Ovary (tissue), 9 donors: Measurements from ENCODE around the gene SPDEF. TPM values are rescaled to one million over a fixed set of nuclear protein-coding genes. Genes with fewer than 3 reads are reported as not detected.
A peak's percentile ranks its signal among the peaks of the same experiment; 100 is the strongest.

Experiments
- DNase-seq, 5 donors: peaks; one replicate each; pipeline ENCODE4 v3.0.0-alpha.2; 2019 to 2020
- H3K27ac ChIP-seq, 2 donors: fragments of 200-600 bp; one replicate each; pipeline versions ENCODE4 v1.5.1 to v1.8.0; 2019 to 2022
- H3K27me3 ChIP-seq: fragments of 200-600 bp; one replicate; pipeline ENCODE4 v1.8.0; 2022
- H3K36me3 ChIP-seq: fragments of 200-600 bp; sonication (generic); one replicate; pipeline ENCODE4 v1.5.1; 2019
- H3K4me1 ChIP-seq: one replicate; pipeline ENCODE4 v1.8.1; 2013; ENCODE audit warnings: mild to moderate bottlenecking, moderate library complexity; ENCODE audit not compliant: insufficient read depth
- H3K4me3 ChIP-seq: fragments of 200-600 bp; sonication (generic); one replicate; pipeline ENCODE4 v1.5.1; 2017
- H3K9me3 ChIP-seq, 2 donors: fragments of 200-600 bp in 1 of 2; sonication (generic) in 1 of 2; one replicate each; pipeline versions ENCODE4 v1.5.1 to v1.8.1; 2013 to 2019; ENCODE audit warnings: mild to moderate bottlenecking in 1 of 2, moderate library complexity in 1 of 2
- CTCF ChIP-seq, 3 donors: fragments of 450-650 bp in 2 of 3; fragments of 200-600 bp in 1 of 3; IDR thresholded peaks; one replicate each; pipeline versions ENCODE4 v1.5.1 to v1.8.0; 2016 to 2022; ENCODE audit warnings: antibody characterized with exemption in 3 of 3, mild to moderate bottlenecking in 1 of 3
- EP300 ChIP-seq: sonication (generic); formaldehyde crosslinking; IDR thresholded peaks from one replicate; pipeline ENCODE4 v1.6.1; 2017; ENCODE audit warnings: antibody characterized with exemption
- POLR2A ChIP-seq: fragments of 450-650 bp; IDR thresholded peaks from one replicate; pipeline ENCODE4 v1.6.1; 2017; ENCODE audit warnings: antibody characterized with exemption, mild to moderate bottlenecking, moderate library complexity
- WGBS, 3 donors: extraction: QIAGEN DNeasy Blood & Tissue Kit in 1 of 3; methylation state at CpG; one replicate each; pipeline versions ENCODE4 v1.1.5 to v1.1.7; 2013 to 2017; 5-methylcytosine and 5-hydroxymethylcytosine counted together
- intact Hi-C, 4 donors: fragments of 100-400 bp; cut with DNase I; formaldehyde crosslinking; loops; one replicate each; pipeline versions ENCODE4 v1.11.0 to v1.15.1; 2022 to 2023
- polyA plus RNA-seq, 2 donors: library from polyadenylated mRNA; stranded (reverse); fragments of 200-250 nt in 1 of 2; fragments of 350-450 nt in 1 of 2; fragmentation: Illumina TruSeq in 1 of 2; extraction: RNeasy Lipid Tissue Mini Kit (QIAGEN cat#74804) in 1 of 2; gene quantifications; one replicate each; pipeline ENCODE4 v1.2.3, GENCODE V29; 2013 to 2014
- total RNA-seq, 7 donors: library from RNA; depleted of rRNA in 2 of 7; stranded (reverse); fragments of >200 nt in 2 of 7; fragmentation: NEBNext Ultra II Directional in 3 of 7; extraction: Animal tissue kit (Norgen Biotek cat#: 25700) in 3 of 7; gene quantifications; one replicate each; pipeline versions ENCODE4 v1.1.0 to v1.2.4, GENCODE V29; 2016 to 2023
- donor health status: DM: no; HTN: no; CAD: no; lungs with moderate emphysema.
- donor health status: DM: no; HTN: no; CAD: no.
- donor health status: Bipolar disorder and iron deficiency.
- donor health status: DM: yes; HTN: yes; CAD: no.
- donor health status: DM: no; HTN: no; CAD: no.
- donor health status: DM: yes; HTN: yes; CAD: no.

Gene SPDEF
- total and polyA plus RNA-seq, 9 donors: 0.11 to 1.6 (median 0.56) TPM; not detected in 3

- H3K4me1 ChIP-seq: peaks cover 1% of the 10 kb centered on the region
- DNase-seq: peak in 1 of 5 donors; percentile 23
- intact Hi-C loops: no loop called here
- no peak overlapping the region for H3K27ac ChIP-seq
- TF ChIP-seq POLR2A (no peak), CTCF (IDR thresholded peaks at IDR 0.05) (no peak), EP300 (no peak)
- no peak overlapping the region for H3K4me3 ChIP-seq
- no peaks in the 10 kb centered on the region for H3K27me3 ChIP-seq
- no peaks in the 10 kb centered on the region for H3K9me3 ChIP-seq
- 37 to 60% (median 40%) methylated on average over 9 of the region's 9 CpGs for WGBS, 3 donors
- no peaks in the 10 kb centered on the region for H3K36me3 ChIP-seq
Observed at GRCh38 chr6:34496103-34496685, 59.9 kb downstream of the SPDEF start.

- 91 to 96% (median 91%) methylated on average over 3 of the region's 3 CpGs for WGBS, 3 donors
- TF ChIP-seq POLR2A (no peak), EP300 (no peak), CTCF (IDR thresholded peaks at IDR 0.05) (no peak)
- no peak for DNase-seq
- Histone ChIP-seq H3K36me3 (no peaks in the 10 kb centered on the region), H3K27me3 (no peaks in the 10 kb centered on the region), H3K4me3 (no peak overlapping the region), H3K27ac (no peak overlapping the region), H3K4me1 (peaks cover 1% of the 10 kb centered on the region), H3K9me3 (no peaks in the 10 kb centered on the region)
- intact Hi-C loops: no loop called here
Observed at GRCh38 chr6:34494973-34495372, 61.2 kb downstream of the SPDEF start.

- 70 to 79% (median 70%) methylated on average over 4 of the region's 4 CpGs for WGBS, 3 donors
- Histone ChIP-seq H3K36me3 (no peaks in the 10 kb centered on the region), H3K27ac (no peak overlapping the region), H3K27me3 (no peaks in the 10 kb centered on the region), H3K9me3 (no peaks in the 10 kb centered on the region), H3K4me3 (no peak overlapping the region), H3K4me1 (peaks cover 1% of the 10 kb centered on the region)
- no peak for TF ChIP-seq EP300
- TF ChIP-seq POLR2A: no peak
- no peak for TF ChIP-seq CTCF (IDR thresholded peaks at IDR 0.05)
- no peak for DNase-seq
- intact Hi-C loops: no loop called here
Observed at GRCh38 chr6:34493344-34493743, 62.8 kb downstream of the SPDEF start.

GRCh38 chr6:34491091-34491430, 65.1 kb downstream of the SPDEF start:
- Histone ChIP-seq H3K4me3 (peak overlapping the region; percentile 28), H3K27me3 (no peaks in the 10 kb centered on the region), H3K9me3 (no peaks in the 10 kb centered on the region), H3K4me1 (no peaks in the 10 kb centered on the region), H3K36me3 (no peaks in the 10 kb centered on the region), H3K27ac (peak overlapping the region in 1 of 2 donors; percentile 49)
- intact Hi-C loops: no loop called here
- 8 to 15% (median 10%) methylated on average over 10 of the region's 10 CpGs for WGBS, 3 donors
- no peak for TF ChIP-seq EP300
- no peak for TF ChIP-seq POLR2A
- TF ChIP-seq CTCF (IDR thresholded peaks at IDR 0.05): no peak
- DNase-seq: peak; percentile 34 to 58 (median 34)
